Epithelial cell of esophagus (primary cell): ENCODE data around the gene ALOXE3.

Experiments used
- DNase-seq: peaks from one replicate; pipeline ENCODE4 v3.0.0; 2010; ENCODE audit warnings: low read depth
- H3K4me3 ChIP-seq: 2 replicates; pipeline ENCODE4 v1.5.1; 2011; ENCODE audit warnings: mild to moderate bottlenecking, low read length, control low read depth
- TF ChIP-seq, protein P1 (sequence below): IDR thresholded peaks from 2 replicates; pipeline ENCODE4 v1.5.1; 2011; ENCODE audit warnings: low read depth, mild to moderate bottlenecking, low read length, control low read depth, inconsistent platforms; ENCODE audit not compliant: insufficient read depth; ENCODE audit errors: missing control alignments

The ALOXE3 gene

DNA sequence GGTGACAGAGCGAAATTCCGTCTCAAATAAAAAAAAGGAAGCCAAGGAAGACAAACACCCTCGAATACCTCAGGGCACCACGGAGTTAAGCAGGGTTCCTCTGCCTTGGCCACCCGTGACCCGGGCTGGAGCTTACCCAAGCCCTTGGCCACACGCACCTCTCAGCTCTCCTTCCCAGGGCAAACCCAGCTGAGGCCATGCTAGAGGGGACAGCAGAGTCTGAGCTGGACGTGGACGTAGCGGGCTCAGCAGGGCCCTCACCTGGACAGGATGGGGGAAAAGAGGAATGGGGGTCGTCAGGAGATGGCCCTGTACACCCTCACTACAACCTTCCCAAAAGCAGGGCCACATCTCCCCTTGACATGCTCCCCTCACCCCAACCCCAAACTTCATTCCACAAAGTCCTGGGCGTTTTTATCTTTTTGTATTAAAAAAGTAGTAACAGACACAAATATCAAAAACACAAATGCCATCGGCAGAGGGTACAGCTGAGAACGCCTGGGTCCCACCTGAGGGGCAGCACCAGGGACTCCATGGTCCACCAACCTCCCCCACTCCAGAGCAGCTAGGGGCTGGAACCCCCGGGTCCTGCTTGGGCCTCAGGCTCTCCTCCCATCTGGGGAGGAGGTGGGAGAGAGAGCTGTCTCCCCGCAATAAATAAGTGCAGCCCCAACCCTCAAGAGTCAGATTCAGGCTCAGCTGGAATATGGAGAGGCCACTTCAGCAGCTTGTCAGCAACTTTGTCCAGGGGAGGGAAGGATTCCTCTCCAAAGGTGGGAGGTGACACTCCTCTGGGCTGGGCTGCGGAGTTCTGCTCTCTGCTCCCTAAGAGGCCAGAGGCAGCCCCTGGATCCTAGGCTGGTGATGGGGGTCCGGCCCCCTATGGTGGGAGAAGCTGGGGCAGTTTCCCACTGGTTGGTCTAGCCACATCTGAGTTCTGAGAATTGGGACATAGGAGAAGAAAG, 22.0 kb upstream of the ALOXE3 start:
- TF ChIP-seq, protein P1, sequence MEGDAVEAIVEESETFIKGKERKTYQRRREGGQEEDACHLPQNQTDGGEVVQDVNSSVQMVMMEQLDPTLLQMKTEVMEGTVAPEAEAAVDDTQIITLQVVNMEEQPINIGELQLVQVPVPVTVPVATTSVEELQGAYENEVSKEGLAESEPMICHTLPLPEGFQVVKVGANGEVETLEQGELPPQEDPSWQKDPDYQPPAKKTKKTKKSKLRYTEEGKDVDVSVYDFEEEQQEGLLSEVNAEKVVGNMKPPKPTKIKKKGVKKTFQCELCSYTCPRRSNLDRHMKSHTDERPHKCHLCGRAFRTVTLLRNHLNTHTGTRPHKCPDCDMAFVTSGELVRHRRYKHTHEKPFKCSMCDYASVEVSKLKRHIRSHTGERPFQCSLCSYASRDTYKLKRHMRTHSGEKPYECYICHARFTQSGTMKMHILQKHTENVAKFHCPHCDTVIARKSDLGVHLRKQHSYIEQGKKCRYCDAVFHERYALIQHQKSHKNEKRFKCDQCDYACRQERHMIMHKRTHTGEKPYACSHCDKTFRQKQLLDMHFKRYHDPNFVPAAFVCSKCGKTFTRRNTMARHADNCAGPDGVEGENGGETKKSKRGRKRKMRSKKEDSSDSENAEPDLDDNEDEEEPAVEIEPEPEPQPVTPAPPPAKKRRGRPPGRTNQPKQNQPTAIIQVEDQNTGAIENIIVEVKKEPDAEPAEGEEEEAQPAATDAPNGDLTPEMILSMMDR, result no peak
- no peak overlapping the region for H3K4me3 ChIP-seq
- no peak for DNase-seq

DNA sequence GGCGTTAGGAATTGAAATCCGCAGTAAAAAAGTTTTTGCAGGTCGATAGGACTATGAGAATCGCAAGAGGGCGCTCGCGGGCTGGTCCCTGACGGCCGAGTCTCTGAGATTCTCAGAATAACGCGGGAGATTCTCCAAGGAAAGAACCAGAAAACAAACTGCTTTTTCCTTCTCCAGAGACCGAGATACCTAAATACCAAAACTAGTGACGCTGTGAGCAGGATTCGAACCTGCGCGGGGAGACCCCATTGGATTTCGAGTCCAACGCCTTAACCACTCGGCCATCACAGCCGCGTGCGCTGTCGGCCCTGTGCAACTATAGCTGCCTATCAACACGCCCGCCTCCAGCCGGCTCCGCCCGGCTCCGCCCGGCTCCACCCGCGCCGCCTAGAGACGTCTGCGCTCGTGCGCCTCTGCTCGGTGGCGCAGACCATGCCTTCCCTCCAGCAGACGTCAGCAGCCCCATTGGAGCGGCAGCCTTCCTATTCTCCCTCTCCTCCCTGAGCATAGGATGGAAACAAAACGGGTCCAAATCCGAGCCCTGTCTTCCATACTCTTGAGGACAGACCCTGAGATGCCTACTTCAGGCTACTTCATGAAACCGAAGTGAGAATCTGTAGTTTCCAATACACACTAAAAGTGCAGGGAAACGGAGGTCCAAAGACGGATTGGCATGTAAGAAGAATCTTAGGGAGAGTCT, 20.5 kb upstream of the ALOXE3 start:
- H3K4me3 ChIP-seq, result peak overlapping the region; percentile 44
- DNase-seq, result peak; percentile 95
- TF ChIP-seq, protein P1, result peak; percentile 86

DNA sequence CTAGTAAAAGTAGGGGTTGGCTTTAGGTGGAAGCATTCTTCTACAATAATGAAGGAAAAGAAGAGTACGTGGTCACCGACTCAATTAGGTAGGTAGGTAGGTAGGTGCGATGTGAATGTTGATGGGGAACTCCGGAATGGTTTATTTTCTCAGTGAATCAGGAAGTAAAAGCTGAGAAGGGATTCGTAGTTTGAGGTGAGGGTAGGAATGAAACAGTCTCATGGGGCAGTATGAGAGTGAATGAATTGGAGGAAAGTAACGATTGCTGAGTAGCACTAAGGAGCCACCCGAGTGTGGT, 20.0 kb upstream of the ALOXE3 start:
- H3K4me3 ChIP-seq, result peak overlapping the region; percentile 39
- no peak for DNase-seq
- TF ChIP-seq, protein P1, result no peak

DNA sequence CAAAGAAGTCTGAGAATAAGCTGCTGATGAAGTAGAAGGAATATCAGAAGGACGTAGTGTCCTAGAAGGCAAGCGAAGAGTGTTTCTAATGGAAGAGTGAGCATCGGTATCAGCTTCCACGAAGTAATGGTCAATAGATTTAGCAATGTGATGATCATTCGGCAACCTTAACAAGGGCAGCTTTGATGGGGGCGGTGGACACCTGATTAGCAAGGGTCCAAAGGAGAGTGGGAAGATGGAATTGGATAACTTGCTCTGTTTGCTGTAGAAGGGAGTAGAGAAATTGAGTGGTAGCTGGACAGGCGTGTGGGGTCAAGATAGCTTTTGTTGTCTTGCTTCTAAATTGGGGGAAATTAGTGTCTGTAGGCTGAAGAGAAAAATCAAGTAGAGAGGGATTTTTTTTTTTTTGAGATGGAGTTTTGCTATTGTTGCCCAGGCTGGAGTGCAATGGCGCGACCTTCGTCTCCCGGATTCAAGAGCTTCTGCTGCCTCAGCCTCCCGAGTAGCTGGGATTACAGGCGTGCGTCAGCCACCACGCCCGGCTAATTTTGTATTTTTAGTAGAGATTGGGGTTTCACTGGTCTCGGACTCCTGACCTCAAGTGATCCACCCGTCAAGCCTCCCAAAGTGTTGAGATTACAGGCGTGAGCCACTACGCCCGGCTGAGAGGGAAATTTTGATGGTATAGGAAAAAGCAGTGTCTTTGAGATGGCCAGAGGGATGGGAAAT, 19.5 kb upstream of the ALOXE3 start:
- no peak for DNase-seq
- TF ChIP-seq, protein P1, result no peak
- peak overlapping the region; percentile 39 for H3K4me3 ChIP-seq

DNA sequence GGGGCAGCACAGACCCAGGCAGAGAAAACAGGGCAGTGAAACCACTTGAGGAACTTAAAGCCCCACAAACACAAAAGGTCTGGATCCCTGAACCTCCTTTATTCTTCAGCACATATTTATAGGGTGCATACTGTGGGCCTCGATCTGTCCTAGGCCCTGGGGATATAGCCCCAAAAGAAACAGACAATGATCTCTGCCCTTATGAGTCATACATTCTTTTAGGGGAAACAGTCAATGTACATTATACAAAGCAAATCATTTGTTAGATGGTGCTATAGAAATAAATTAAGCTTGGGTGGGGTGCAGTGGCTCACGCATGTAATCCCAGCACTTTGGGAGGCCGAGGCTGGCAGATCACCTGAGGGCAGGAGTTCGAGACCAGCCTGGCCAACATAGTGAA, 15.6 kb upstream of the ALOXE3 start:
- DNase-seq, result no peak
- no peak overlapping the region for H3K4me3 ChIP-seq
- TF ChIP-seq, protein P1, result no peak

DNA sequence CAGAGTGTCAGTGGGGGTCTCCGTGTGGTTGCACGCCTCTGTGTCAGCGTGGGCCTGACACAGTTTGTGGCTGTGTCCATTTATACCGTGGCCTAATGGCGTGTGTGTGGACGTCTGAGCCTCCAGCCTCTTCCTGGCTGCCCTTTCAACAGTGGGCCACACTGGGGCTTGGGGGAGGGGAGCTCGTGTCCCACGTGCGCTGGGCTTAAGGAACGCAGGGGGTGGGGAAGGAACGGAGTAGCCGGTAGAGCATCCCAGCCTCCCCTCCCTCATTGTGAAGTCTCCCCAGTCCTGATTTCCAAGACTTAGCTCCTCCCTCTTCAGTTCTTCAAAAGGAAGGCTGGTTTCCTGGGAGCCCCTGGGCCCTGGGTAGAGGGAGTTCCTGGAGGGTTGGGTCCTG, 15.1 kb upstream of the ALOXE3 start:
- TF ChIP-seq, protein P1, result no peak
- H3K4me3 ChIP-seq, result no peak overlapping the region

More for the DNA sequence above, 15.1 kb upstream of the ALOXE3 start:
- no peak for DNase-seq
